Neural cell (in vitro differentiated cells): ENCODE results near the gene DCAF5. TPM values are rescaled to one million over a fixed set of nuclear protein-coding genes. Genes with fewer than 3 reads are reported as not detected.

Experiments used
- H2AFZ ChIP-seq: fragments of 200-600, 300-800 bp; sonication (generic), shearing (Covaris generic); 2 replicates; pipeline ENCODE4 v1.6.0; 2014; ENCODE audit warnings: low read depth, mild to moderate bottlenecking, antibody characterized with exemption, low read length, moderate library complexity
- H3F3A ChIP-seq: fragments of 200-600 bp; shearing (Covaris generic); 2 replicates; pipeline ENCODE4 v1.6.1; 2016; ENCODE audit warnings: mild to moderate bottlenecking, moderate library complexity, mixed read lengths, antibody characterized with exemption, low read length; ENCODE audit not compliant: insufficient read depth, poor library complexity, severe bottlenecking
- H3K27ac ChIP-seq: fragments of 200-600, 300-800 bp; sonication (generic), shearing (Covaris generic); 2 replicates; pipeline ENCODE4 v1.5.1; 2014; ENCODE audit warnings: mild to moderate bottlenecking, low read length, moderate library complexity
- H3K27me3 ChIP-seq: fragments of 300-800, 200-600 bp; sonication (generic), shearing (Covaris generic); 2 replicates; pipeline ENCODE4 v1.6.0; 2014; ENCODE audit warnings: mild to moderate bottlenecking, low read depth, low read length, moderate library complexity; ENCODE audit not compliant: insufficient read depth
- H3K36me3 ChIP-seq: fragments of 300-800, 200-600 bp; sonication (generic), shearing (Covaris generic); 2 replicates; pipeline ENCODE4 v1.5.1; 2014; ENCODE audit warnings: mild to moderate bottlenecking, antibody characterized with exemption, low read length, moderate library complexity; ENCODE audit not compliant: insufficient read depth
- H3K4me2 ChIP-seq: fragments of 300-800, 200-600 bp; sonication (generic), shearing (Covaris generic); 2 replicates; pipeline ENCODE4 v1.6.0; 2014; ENCODE audit warnings: mild to moderate bottlenecking, low read length
- H3K4me3 ChIP-seq: fragments of 300-800, 200-600 bp; sonication (generic), shearing (Covaris generic); 2 replicates; pipeline ENCODE4 v1.5.1; 2014; ENCODE audit warnings: mild to moderate bottlenecking, low read length, moderate library complexity
- H3K79me2 ChIP-seq: fragments of 200-600 bp; shearing (Covaris generic); replicated peaks from 2 replicates; pipeline ENCODE4 v1.6.0; 2014; ENCODE audit warnings: mild to moderate bottlenecking, low read length, moderate library complexity; ENCODE audit not compliant: insufficient read depth
- H3K9ac ChIP-seq: fragments of 300-800, 200-600 bp; sonication (generic), shearing (Covaris generic); 2 replicates; pipeline ENCODE4 v1.6.1; 2016; ENCODE audit warnings: mild to moderate bottlenecking, low read length, mixed read lengths
- H3K9me2 ChIP-seq: fragments of 200-600 bp; shearing (Covaris generic); 2 replicates; pipeline ENCODE4 v1.6.1; 2016; ENCODE audit warnings: mild to moderate bottlenecking, low read length, mixed read lengths; ENCODE audit not compliant: insufficient read depth
- H3K9me3 ChIP-seq: fragments of 200-600, 300-800 bp; sonication (generic), shearing (Covaris generic); 2 replicates; pipeline ENCODE4 v1.6.1; 2016; ENCODE audit warnings: mild to moderate bottlenecking, mixed run types, low read length, moderate library complexity, mixed read lengths
- H4K20me1 ChIP-seq: fragments of 200-600 bp; shearing (Covaris generic); 2 replicates; pipeline ENCODE4 v1.6.1; 2016; ENCODE audit warnings: mild to moderate bottlenecking, mixed run types; ENCODE audit not compliant: insufficient read depth
- EP300 ChIP-seq: fragments of 450-650 bp; conservative IDR thresholded peaks from 2 replicates; pipeline ENCODE4 v1.6.1; 2014; ENCODE audit warnings: antibody characterized with exemption, mild to moderate bottlenecking, moderate library complexity; ENCODE audit not compliant: poor library complexity, severe bottlenecking
- EZH2 ChIP-seq: fragments of 200-600, 300-800 bp; shearing (Covaris generic), sonication (generic); IDR thresholded peaks from 2 replicates; pipeline ENCODE4 v1.6.1; 2014; ENCODE audit warnings: antibody characterized with exemption, low read length, borderline replicate concordance, mild to moderate bottlenecking; ENCODE audit not compliant: insufficient read depth, poor library complexity, severe bottlenecking
- MXI1 ChIP-seq: fragments of 450-650 bp; conservative IDR thresholded peaks from 2 replicates; pipeline ENCODE4 v1.6.1; 2014; ENCODE audit warnings: antibody characterized with exemption, mild to moderate bottlenecking; ENCODE audit not compliant: poor library complexity, severe bottlenecking
- POLR2AphosphoS5 ChIP-seq: IDR thresholded peaks from 2 replicates; pipeline ENCODE4 v1.6.1; 2012
- RAD21 ChIP-seq: fragments of 450-650 bp; conservative IDR thresholded peaks from 2 replicates; pipeline ENCODE4 v1.6.1; 2014; ENCODE audit warnings: antibody characterized with exemption, mild to moderate bottlenecking, moderate library complexity
- SMC3 ChIP-seq: fragments of 450-650 bp; conservative IDR thresholded peaks from 2 replicates; pipeline ENCODE4 v1.6.1; 2014; ENCODE audit warnings: antibody characterized with exemption, mild to moderate bottlenecking, moderate library complexity; ENCODE audit not compliant: poor library complexity
- TAF1 ChIP-seq: IDR thresholded peaks from 2 replicates; pipeline ENCODE4 v1.6.1; 2012; ENCODE audit warnings: low read depth
- polyA plus RNA-seq: library from polyadenylated mRNA; depleted of rRNA; stranded (reverse); fragments of >200 nt; gene quantifications from 2 replicates; pipeline ENCODE4 v1.2.3, GENCODE V29; 2014
- TF ChIP-seq, protein P1 (sequence below): fragments of 450-650 bp; IDR thresholded peaks from 2 replicates; pipeline ENCODE4 v1.5.1; 2014; ENCODE audit warnings: antibody characterized with exemption, mild to moderate bottlenecking, moderate library complexity; ENCODE audit not compliant: poor library complexity, severe bottlenecking
- TF ChIP-seq, protein P2 (sequence below): IDR thresholded peaks from 2 replicates; pipeline ENCODE4 v1.6.1; 2012; ENCODE audit warnings: borderline replicate concordance

DCAF5 gene
- polyA plus RNA-seq, 1 donor from 2014 or later, result 33.5 TPM

DNA sequence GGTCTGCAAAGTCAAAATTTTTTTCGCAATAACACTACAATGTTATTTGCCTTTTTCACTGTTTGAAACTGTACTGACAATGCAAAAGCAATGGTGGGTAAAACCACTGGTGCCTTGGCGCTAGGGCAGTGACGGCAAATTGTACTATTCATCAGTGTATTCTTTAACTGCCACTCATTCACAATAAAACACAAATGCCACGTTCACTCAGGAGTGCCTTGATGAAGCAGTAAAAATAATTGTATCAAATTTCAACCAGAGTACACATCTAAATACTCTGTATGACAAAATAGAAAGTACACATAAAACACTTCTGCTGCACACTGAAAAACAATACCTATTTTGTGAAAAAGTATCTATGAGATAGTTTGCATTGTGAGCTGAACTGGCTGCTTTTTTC lies 17.8 kb downstream of the DCAF5 start:
- Histone ChIP-seq H3K4me2 (no peak overlapping the region), H3K9me3 (no peaks in the 10 kb centered on the region), H2AFZ (no peak overlapping the region), H3K36me3 (no peaks in the 10 kb centered on the region), H3K27ac (no peak overlapping the region), H3K9ac (no peak overlapping the region), H3K9me2 (no peaks in the 10 kb centered on the region), H3K27me3 (no peaks in the 10 kb centered on the region), H3F3A (no peaks in the 10 kb centered on the region), H4K20me1 (no peaks in the 10 kb centered on the region), H3K79me2 (peaks cover 52% of the 10 kb centered on the region), H3K4me3 (no peak overlapping the region)
- TF ChIP-seq EP300, result no peak
- no peak for TF ChIP-seq POLR2AphosphoS5
- TF ChIP-seq SMC3, result no peak
- no peak for TF ChIP-seq TAF1
- TF ChIP-seq, protein P1, sequence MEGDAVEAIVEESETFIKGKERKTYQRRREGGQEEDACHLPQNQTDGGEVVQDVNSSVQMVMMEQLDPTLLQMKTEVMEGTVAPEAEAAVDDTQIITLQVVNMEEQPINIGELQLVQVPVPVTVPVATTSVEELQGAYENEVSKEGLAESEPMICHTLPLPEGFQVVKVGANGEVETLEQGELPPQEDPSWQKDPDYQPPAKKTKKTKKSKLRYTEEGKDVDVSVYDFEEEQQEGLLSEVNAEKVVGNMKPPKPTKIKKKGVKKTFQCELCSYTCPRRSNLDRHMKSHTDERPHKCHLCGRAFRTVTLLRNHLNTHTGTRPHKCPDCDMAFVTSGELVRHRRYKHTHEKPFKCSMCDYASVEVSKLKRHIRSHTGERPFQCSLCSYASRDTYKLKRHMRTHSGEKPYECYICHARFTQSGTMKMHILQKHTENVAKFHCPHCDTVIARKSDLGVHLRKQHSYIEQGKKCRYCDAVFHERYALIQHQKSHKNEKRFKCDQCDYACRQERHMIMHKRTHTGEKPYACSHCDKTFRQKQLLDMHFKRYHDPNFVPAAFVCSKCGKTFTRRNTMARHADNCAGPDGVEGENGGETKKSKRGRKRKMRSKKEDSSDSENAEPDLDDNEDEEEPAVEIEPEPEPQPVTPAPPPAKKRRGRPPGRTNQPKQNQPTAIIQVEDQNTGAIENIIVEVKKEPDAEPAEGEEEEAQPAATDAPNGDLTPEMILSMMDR, result no peak
- TF ChIP-seq, protein P2, sequence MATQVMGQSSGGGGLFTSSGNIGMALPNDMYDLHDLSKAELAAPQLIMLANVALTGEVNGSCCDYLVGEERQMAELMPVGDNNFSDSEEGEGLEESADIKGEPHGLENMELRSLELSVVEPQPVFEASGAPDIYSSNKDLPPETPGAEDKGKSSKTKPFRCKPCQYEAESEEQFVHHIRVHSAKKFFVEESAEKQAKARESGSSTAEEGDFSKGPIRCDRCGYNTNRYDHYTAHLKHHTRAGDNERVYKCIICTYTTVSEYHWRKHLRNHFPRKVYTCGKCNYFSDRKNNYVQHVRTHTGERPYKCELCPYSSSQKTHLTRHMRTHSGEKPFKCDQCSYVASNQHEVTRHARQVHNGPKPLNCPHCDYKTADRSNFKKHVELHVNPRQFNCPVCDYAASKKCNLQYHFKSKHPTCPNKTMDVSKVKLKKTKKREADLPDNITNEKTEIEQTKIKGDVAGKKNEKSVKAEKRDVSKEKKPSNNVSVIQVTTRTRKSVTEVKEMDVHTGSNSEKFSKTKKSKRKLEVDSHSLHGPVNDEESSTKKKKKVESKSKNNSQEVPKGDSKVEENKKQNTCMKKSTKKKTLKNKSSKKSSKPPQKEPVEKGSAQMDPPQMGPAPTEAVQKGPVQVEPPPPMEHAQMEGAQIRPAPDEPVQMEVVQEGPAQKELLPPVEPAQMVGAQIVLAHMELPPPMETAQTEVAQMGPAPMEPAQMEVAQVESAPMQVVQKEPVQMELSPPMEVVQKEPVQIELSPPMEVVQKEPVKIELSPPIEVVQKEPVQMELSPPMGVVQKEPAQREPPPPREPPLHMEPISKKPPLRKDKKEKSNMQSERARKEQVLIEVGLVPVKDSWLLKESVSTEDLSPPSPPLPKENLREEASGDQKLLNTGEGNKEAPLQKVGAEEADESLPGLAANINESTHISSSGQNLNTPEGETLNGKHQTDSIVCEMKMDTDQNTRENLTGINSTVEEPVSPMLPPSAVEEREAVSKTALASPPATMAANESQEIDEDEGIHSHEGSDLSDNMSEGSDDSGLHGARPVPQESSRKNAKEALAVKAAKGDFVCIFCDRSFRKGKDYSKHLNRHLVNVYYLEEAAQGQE, result no peak
- no peak for TF ChIP-seq MXI1
- no peak for TF ChIP-seq RAD21
- no peak for TF ChIP-seq EZH2

DNA sequence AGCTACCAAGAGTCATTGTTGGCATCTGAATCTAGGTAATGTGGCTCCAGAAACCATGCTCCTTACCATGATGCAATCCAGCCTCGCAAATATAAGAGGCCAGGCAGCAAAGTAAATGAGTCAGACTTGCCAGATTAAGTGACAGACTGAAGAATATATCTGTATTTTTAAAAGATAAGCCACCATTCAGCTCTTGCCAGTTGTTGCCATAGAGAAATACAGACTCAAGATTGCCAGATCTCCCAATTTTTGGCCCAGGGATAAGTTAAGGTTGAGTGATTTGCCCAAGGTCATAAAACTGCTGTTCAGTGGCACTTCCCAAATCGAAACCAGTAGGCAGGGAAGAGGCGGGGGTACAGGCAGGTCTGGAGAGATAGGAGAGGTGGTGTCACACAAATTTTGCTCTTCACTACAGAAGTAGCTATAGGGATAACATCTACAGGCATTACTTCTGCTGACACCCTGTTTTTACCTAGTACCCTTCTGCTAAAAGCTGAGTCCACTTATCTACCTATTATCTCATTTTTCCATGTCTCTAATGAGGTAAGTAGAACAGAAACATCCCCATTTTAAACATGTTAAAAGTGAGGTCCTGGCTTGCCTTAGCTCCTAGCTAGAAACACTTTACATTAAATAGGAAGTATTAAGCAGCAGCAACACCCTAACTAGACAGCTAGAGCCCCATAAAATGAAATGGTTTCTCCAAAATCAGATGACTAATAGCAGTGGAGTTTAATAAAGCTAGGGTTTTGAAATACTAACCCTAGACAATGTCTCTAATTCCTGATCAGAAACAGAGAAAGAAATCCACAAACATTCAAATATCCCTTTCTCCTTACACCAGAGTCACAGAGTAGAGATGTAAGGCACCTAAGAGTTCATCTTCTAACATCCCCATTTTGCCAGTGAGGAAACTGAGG lies 19.5 kb downstream of the DCAF5 start:
- Histone ChIP-seq H3K36me3 (no peaks in the 10 kb centered on the region), H3K9me3 (no peaks in the 10 kb centered on the region), H4K20me1 (no peaks in the 10 kb centered on the region), H3F3A (peaks cover 3% of the 10 kb centered on the region), H3K4me3 (no peak overlapping the region), H3K9me2 (no peaks in the 10 kb centered on the region), H3K27ac (no peak overlapping the region), H3K79me2 (peaks cover 53% of the 10 kb centered on the region), H3K9ac (no peak overlapping the region), H3K4me2 (no peak overlapping the region), H2AFZ (no peak overlapping the region), H3K27me3 (no peaks in the 10 kb centered on the region)
- no peak for TF ChIP-seq MXI1
- TF ChIP-seq EZH2, result no peak
